ENCODE data around the gene ACP3. TPM values are rescaled to one million over a fixed set of nuclear protein-coding genes. Genes with fewer than 3 reads are reported as not detected.

Gene ACP3
- total RNA-seq, 1 donor from 2014 or later: not detected

GRCh38 chr3:132346841-132347736 lies 29.9 kb downstream of the ACP3 start:
- Histone ChIP-seq H3K4me3 (ENCODE audit: insufficient read depth, low read depth, low read length) (no peak overlapping the region), H3K9ac (ENCODE audit: low read length) (no peak overlapping the region), H3K79me2 (ENCODE audit: insufficient read depth, low read length) (no peaks in the 10 kb centered on the region), H4K20me1 (ENCODE audit: insufficient read depth, low read length) (no peaks in the 10 kb centered on the region), H3K27me3 (ENCODE audit: insufficient read depth, low read length) (no peaks in the 10 kb centered on the region), H2AFZ (ENCODE audit: low read depth, low read length) (no peak overlapping the region), H3K9me3 (ENCODE audit: insufficient read depth, low read depth, low read length) (no peaks in the 10 kb centered on the region), H3K27ac (ENCODE audit: low read depth, low read length) (peak overlapping the region; percentile 38), H3K36me3 (ENCODE audit: insufficient read depth, low read length) (no peaks in the 10 kb centered on the region), H3K4me1 (ENCODE audit: insufficient read depth, low read length) (peaks cover 9% of the 10 kb centered on the region), H3K4me2 (ENCODE audit: low read length) (peak overlapping the region; percentile 44)
- H3K27ac Mint-ChIP-seq (ENCODE audit: unreplicated experiment): peak overlapping the region; percentile 85
- no peak overlapping the region for H3K4me3 Mint-ChIP-seq (ENCODE audit: unreplicated experiment)
- H3K27me3 Mint-ChIP-seq (ENCODE audit: low read depth, unreplicated experiment): peaks cover 2% of the 10 kb centered on the region
- H3K9me3 Mint-ChIP-seq (ENCODE audit: unreplicated experiment): no peaks in the 10 kb centered on the region
- FAIRE-seq (no peak), DNase-seq (ENCODE audit: low read depth) (peak; percentile 84)
- H3K4me1 Mint-ChIP-seq (ENCODE audit: low read depth, unreplicated experiment): peaks cover 17% of the 10 kb centered on the region
- no peaks in the 10 kb centered on the region for H3K36me3 Mint-ChIP-seq (ENCODE audit: low read depth, unreplicated experiment)
- no peak for TF ChIP-seq CTCF (IDR thresholded peaks at IDR 0.05; ENCODE audit: insufficient read depth, low read depth, low read length)
- TF ChIP-seq EZH2 (IDR thresholded peaks at IDR 0.05; ENCODE audit: insufficient read depth, low read length): no peak

GRCh38 chr3:132347811-132348210 lies 30.6 kb downstream of the ACP3 start:
- H3K4me3 Mint-ChIP-seq (ENCODE audit: unreplicated experiment): no peak overlapping the region
- TF ChIP-seq CTCF (IDR thresholded peaks at IDR 0.05; ENCODE audit: insufficient read depth, low read depth, low read length) (no peak), EZH2 (IDR thresholded peaks at IDR 0.05; ENCODE audit: insufficient read depth, low read length) (no peak)
- no peaks in the 10 kb centered on the region for H3K36me3 ChIP-seq (ENCODE audit: insufficient read depth, low read length)
- FAIRE-seq (no peak), DNase-seq (ENCODE audit: low read depth) (no peak)
- H3K4me2 ChIP-seq (ENCODE audit: low read length): no peak overlapping the region
- H3K79me2 ChIP-seq (ENCODE audit: insufficient read depth, low read length): no peaks in the 10 kb centered on the region
- peaks cover 2% of the 10 kb centered on the region for H3K27me3 Mint-ChIP-seq (ENCODE audit: low read depth, unreplicated experiment)
- peaks cover 17% of the 10 kb centered on the region for H3K4me1 Mint-ChIP-seq (ENCODE audit: low read depth, unreplicated experiment)
- H3K27ac ChIP-seq (ENCODE audit: low read depth, low read length): no peak overlapping the region
- no peak overlapping the region for H3K9ac ChIP-seq (ENCODE audit: low read length)
- no peak overlapping the region for H3K4me3 ChIP-seq (ENCODE audit: insufficient read depth, low read depth, low read length)
- H3K36me3 Mint-ChIP-seq (ENCODE audit: low read depth, unreplicated experiment): no peaks in the 10 kb centered on the region
- no peaks in the 10 kb centered on the region for H3K9me3 ChIP-seq (ENCODE audit: insufficient read depth, low read depth, low read length)
- no peaks in the 10 kb centered on the region for H3K27me3 ChIP-seq (ENCODE audit: insufficient read depth, low read length)
- H3K27ac Mint-ChIP-seq (ENCODE audit: unreplicated experiment): no peak overlapping the region
- H3K9me3 Mint-ChIP-seq (ENCODE audit: unreplicated experiment): no peaks in the 10 kb centered on the region
- H2AFZ ChIP-seq (ENCODE audit: low read depth, low read length): no peak overlapping the region
- peaks cover 9% of the 10 kb centered on the region for H3K4me1 ChIP-seq (ENCODE audit: insufficient read depth, low read length)
- H4K20me1 ChIP-seq (ENCODE audit: insufficient read depth, low read length): no peaks in the 10 kb centered on the region

DNA sequence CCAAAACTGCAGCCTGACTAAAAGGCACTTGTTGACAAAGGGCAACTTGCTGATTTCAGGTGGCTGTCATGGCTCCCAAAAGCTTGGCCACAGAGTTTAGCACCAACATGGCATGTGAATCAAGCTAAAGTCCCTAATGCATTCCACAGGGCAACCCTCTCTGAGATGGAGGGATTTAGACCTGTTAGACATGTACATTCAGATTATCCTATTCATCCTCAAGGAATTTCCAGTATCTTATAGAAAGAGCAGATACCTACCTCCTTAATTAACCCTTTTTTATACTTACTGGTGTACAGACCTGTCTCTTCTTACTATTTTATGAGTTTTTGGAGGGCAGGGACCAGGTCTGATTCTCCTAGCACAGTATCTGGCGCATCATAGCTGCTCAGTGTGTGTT lies 31.3 kb downstream of the ACP3 start:
- Histone ChIP-seq H2AFZ (ENCODE audit: low read depth, low read length) (no peak overlapping the region), H4K20me1 (ENCODE audit: insufficient read depth, low read length) (no peaks in the 10 kb centered on the region), H3K9ac (ENCODE audit: low read length) (no peak overlapping the region), H3K27me3 (ENCODE audit: insufficient read depth, low read length) (no peaks in the 10 kb centered on the region), H3K4me2 (ENCODE audit: low read length) (no peak overlapping the region), H3K4me1 (ENCODE audit: insufficient read depth, low read length) (peaks cover 9% of the 10 kb centered on the region), H3K27ac (ENCODE audit: low read depth, low read length) (no peak overlapping the region), H3K36me3 (ENCODE audit: insufficient read depth, low read length) (no peaks in the 10 kb centered on the region), H3K4me3 (ENCODE audit: insufficient read depth, low read depth, low read length) (no peak overlapping the region), H3K9me3 (ENCODE audit: insufficient read depth, low read depth, low read length) (no peaks in the 10 kb centered on the region), H3K79me2 (ENCODE audit: insufficient read depth, low read length) (no peaks in the 10 kb centered on the region)
- no peak for TF ChIP-seq EZH2 (IDR thresholded peaks at IDR 0.05; ENCODE audit: insufficient read depth, low read length)
- no peak for TF ChIP-seq CTCF (IDR thresholded peaks at IDR 0.05; ENCODE audit: insufficient read depth, low read depth, low read length)
- DNase-seq (ENCODE audit: low read depth) (no peak), FAIRE-seq (no peak)
- Mint-ChIP-seq H3K27me3 (ENCODE audit: low read depth, unreplicated experiment) (peaks cover 2% of the 10 kb centered on the region), H3K4me1 (ENCODE audit: low read depth, unreplicated experiment) (peaks cover 17% of the 10 kb centered on the region), H3K27ac (ENCODE audit: unreplicated experiment) (no peak overlapping the region), H3K9me3 (ENCODE audit: unreplicated experiment) (no peaks in the 10 kb centered on the region), H3K36me3 (ENCODE audit: low read depth, unreplicated experiment) (no peaks in the 10 kb centered on the region), H3K4me3 (ENCODE audit: unreplicated experiment) (no peak overlapping the region)
